OCI-M2 (cell line): ENCODE results near the gene EOGT.
A peak's percentile ranks its signal among the peaks of the same experiment; 100 is the strongest.

Experiments used
- DNase-seq: peaks from one replicate; lab custom pipeline; 2025; ENCODE audit not compliant: unreplicated experiment; lab: John Stamatoyannopoulos, UW

Gene EOGT

GRCh38 chr3:69013253-69014021 is at the start of gene EOGT:
TSS of gene EOGT (minus strand) at chr3:69013684. CDS start at chr3:69009846, 3,838 bp downstream.
- no peak for DNase-seq

- DNase-seq: no peak
Measured at GRCh38 chr3:69059688-69060087, 46.2 kb upstream of the EOGT start.

- DNase-seq: no peak
Measured at GRCh38 chr3:69058947-69059224, 45.4 kb upstream of the EOGT start.

- no peak for DNase-seq
Measured at GRCh38 chr3:69058180-69058946, 44.9 kb upstream of the EOGT start.

- DNase-seq: no peak
Measured at GRCh38 chr3:69052472-69052898, 39.0 kb upstream of the EOGT start.

- no peak for DNase-seq
Measured at GRCh38 chr3:69051756-69052471, 38.4 kb upstream of the EOGT start, which contains the start of gene TMF1. TSS of gene TMF1 (minus strand) at chr3:69052333. CDS start at chr3:69052086, 247 bp downstream.

- DNase-seq: no peak
Measured at GRCh38 chr3:69048990-69049389, 35.5 kb upstream of the EOGT start.

- DNase-seq: no peak
Measured at GRCh38 chr3:69044608-69045007, 31.1 kb upstream of the EOGT start.

GRCh38 chr3:69033470-69033869 is 20.0 kb upstream of the EOGT start:
- DNase-seq: no peak

- no peak for DNase-seq
Measured at GRCh38 chr3:69032737-69033136, 19.3 kb upstream of the EOGT start.

GRCh38 chr3:69032142-69032541 is 18.7 kb upstream of the EOGT start:
- DNase-seq: no peak

GRCh38 chr3:69031635-69032034 is 18.2 kb upstream of the EOGT start:
- DNase-seq: no peak

- no peak for DNase-seq
Measured at GRCh38 chr3:69020857-69021256, 7.4 kb upstream of the EOGT start.

GRCh38 chr3:69020424-69020823 is 6.9 kb upstream of the EOGT start:
- no peak for DNase-seq

- DNase-seq: peak; percentile 19
Measured at GRCh38 chr3:69016901-69017300, 3.4 kb upstream of the EOGT start.

- no peak for DNase-seq
Measured at GRCh38 chr3:69016102-69016501, 2.6 kb upstream of the EOGT start.

GRCh38 chr3:69014022-69014580 is 617 bp upstream of the EOGT start:
- DNase-seq: no peak

- no peak for DNase-seq
Measured at GRCh38 chr3:69012800-69013252, 658 bp downstream of the EOGT start.

- DNase-seq: no peak
Measured at GRCh38 chr3:69012100-69012799, 1.2 kb downstream of the EOGT start.

- no peak for DNase-seq
Measured at GRCh38 chr3:69011096-69011730, 2.3 kb downstream of the EOGT start.
